ENCODE results near the gene EPS15. TPM values are rescaled to one million over a fixed set of nuclear protein-coding genes. Genes with fewer than 3 reads are reported as not detected.
"Not testable (repeated sequence)": the region's sequence is repeated elsewhere in the genome, so short reads cannot be mapped to it uniquely, and the experiment has no call there.

EPS15 gene
- 50.1 and 54.1 TPM in 2 replicates for total RNA-seq

DNA sequence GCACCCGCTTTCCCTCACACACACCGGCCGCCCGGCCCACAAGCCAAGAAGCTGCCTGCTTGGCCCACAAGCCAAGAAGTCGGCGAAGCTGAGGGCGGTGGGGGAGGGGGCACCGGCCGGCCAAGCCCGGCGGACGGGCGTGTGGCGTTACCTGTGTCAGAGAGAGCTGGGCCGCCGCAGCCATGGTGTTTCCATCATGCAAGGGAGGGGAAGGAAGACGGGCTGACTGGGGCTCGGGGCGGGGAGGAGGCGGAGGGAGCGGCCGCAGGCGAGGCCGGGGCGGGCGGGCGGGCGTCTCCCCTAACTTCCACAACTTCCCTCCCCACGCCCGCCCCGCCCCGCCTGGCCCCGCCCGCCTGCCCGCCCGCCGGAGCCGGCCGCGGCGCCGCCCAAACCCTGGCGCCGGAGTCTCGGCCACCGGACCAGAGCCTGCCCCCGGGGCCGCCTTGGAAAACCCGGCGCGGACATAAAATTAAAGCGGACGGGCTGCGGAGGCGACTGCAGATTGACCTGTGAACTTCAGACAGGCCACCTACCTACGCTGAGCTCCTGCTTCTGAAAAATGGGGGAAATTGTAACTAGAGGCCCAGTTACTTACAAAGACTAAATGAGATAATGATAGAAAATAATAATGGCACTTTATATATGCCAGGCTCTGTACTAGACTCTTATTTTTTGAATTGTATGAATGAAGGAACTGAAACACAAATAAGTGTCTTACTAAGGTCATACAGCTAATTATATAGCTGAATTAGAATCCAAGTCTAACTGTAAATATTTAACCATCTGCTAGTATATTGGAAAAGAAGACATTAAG lies at the start of gene EPS15:
Gene EPS15 (minus strand): TSS at position 219 of the 817 bp plus-strand sequence. CDS start 35 bp downstream, at position 184.
- intact Hi-C loops (cut with micrococcal nuclease) = loop anchor here (1.0 to 10.0 kb wide), 4 partner anchors 14 to 554 kb away; partner anchors contain the start of genes FAF1 and OSBPL9
- peaks cover 51% of the 10 kb centered on the region for H3K4me1 Mint-ChIP-seq (ENCODE audit: low read depth)
- H3K4me3 Mint-ChIP-seq (ENCODE audit: low read depth) = peak within 1 kb of the TSS; percentile 93
- H3K36me3 Mint-ChIP-seq (ENCODE audit: low read depth) = peaks cover 8% of the 10 kb centered on the region
- DNase-seq (ENCODE audit: low spot score) = peak; percentile 83
- no peaks in the 10 kb centered on the region for H3K27me3 Mint-ChIP-seq (ENCODE audit: low read depth)
- H3K27ac Mint-ChIP-seq = peak within 1 kb of the TSS; percentile 88
- H3K9me3 Mint-ChIP-seq = no peaks in the 10 kb centered on the region

DNA sequence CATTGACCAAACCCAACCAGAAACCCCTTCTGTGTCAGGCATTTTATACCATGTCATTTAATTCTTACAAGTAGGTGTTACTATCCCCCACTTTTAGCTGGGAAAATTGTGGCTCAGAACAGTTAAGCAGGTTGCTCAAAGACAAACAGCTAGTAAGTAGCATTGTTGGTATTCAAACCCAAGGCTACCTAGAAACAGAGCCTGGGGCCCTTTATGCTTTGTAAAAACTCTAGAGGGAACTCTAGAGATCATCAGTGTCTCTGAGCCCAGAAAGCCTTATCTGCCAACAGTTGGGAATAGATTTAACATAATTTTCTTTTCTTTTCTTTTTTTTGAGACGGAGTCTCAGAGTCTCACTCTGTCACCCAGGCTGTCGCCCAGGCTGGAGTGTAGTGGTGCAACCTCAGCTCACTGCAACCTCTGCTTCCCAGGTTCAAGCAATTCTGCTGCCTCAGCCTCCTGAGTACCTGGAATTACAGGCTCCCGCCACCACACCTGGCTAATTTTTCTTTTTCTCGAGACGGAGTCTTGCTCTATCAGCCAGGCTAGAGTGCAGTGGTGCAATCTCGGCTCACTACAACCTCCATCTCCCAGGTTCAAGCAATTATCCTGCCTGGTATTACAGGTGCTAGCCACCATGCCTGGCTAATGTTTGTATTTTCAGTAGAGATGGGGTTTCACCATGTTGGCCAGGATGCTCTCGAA lies 49.3 kb upstream of the EPS15 start:
- H3K27me3 Mint-ChIP-seq (ENCODE audit: low read depth) = no peaks in the 10 kb centered on the region
- H3K9me3 Mint-ChIP-seq = no peaks in the 10 kb centered on the region
- H3K4me1 Mint-ChIP-seq (ENCODE audit: low read depth) = peaks cover 43% of the 10 kb centered on the region
- no peak for DNase-seq (ENCODE audit: low spot score)
- intact Hi-C loops (cut with micrococcal nuclease) = loop anchor here (5.0 kb wide), 2 partner anchors 46 to 49 kb away; partner anchors contain the start of gene OSBPL9
- no peak overlapping the region for H3K27ac Mint-ChIP-seq
- H3K4me3 Mint-ChIP-seq (ENCODE audit: low read depth) = no peak overlapping the region
- no peaks in the 10 kb centered on the region for H3K36me3 Mint-ChIP-seq (ENCODE audit: low read depth)

DNA sequence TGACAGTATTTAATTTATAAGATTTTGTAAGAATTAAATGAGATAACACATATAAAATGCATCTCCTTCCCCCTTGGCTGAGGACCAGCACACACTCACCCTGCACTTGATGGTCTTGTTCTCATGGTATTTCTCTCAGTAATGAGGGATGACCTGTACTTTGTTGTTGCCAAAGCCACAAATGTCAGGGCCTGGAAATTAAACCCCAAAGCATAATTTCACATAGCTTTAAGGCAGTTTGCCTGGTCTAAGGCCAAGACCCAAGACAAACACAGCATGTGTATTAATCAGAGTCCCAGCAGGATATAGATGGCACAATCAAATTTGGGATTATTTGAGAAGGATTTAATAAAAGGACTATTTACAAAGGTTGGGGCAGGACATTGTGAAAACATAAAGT lies 48.6 kb upstream of the EPS15 start:
- Mint-ChIP-seq H3K4me3 (ENCODE audit: low read depth) (no peak overlapping the region), H3K9me3 (no peaks in the 10 kb centered on the region), H3K36me3 (ENCODE audit: low read depth) (no peaks in the 10 kb centered on the region), H3K27me3 (ENCODE audit: low read depth) (no peaks in the 10 kb centered on the region), H3K27ac (no peak overlapping the region), H3K4me1 (ENCODE audit: low read depth) (peaks cover 43% of the 10 kb centered on the region)
- DNase-seq (ENCODE audit: low spot score) = no peak
- intact Hi-C loops (cut with micrococcal nuclease) = loop anchor here (5.0 kb wide), 2 partner anchors 45 to 50 kb away; partner anchors contain the start of gene OSBPL9

DNA sequence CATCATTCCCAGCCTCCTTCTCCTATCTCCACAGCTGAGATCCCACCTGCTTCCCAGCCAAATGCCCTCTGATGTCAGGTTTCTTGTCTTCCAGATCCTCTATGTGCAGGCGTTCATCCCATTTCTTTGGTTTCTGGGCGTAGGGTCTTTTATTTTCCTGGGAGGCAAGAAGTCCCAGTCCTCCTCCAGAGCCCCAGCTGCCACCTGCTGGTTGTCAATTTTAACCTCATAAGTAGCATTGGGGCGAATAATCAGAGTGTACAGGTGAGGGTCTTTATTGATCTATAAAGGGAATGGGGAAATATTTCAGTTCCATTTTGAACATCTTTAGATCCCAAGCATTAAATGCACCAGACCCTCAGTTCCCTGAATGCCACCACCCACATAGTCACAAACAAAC lies 47.2 kb upstream of the EPS15 start:
- intact Hi-C loops (cut with micrococcal nuclease) = loop anchor here (5.0 kb wide), 2 partner anchors 44 to 51 kb away; partner anchors contain the start of gene OSBPL9
- H3K4me3 Mint-ChIP-seq (ENCODE audit: low read depth) = no peak overlapping the region
- H3K27ac Mint-ChIP-seq = no peak overlapping the region
- no peaks in the 10 kb centered on the region for H3K36me3 Mint-ChIP-seq (ENCODE audit: low read depth)
- H3K27me3 Mint-ChIP-seq (ENCODE audit: low read depth) = no peaks in the 10 kb centered on the region
- H3K4me1 Mint-ChIP-seq (ENCODE audit: low read depth) = peaks cover 38% of the 10 kb centered on the region
- H3K9me3 Mint-ChIP-seq = no peaks in the 10 kb centered on the region
- no peak for DNase-seq (ENCODE audit: low spot score)

- H3K27ac Mint-ChIP-seq = no peak overlapping the region
Measured at GRCh38 chr1:51565009-51565408, 45.9 kb upstream of the EPS15 start.

GRCh38 chr1:51564124-51564523 lies 45.1 kb upstream of the EPS15 start:
- H3K27ac Mint-ChIP-seq = peak overlapping the region; percentile 20
- H3K27me3 Mint-ChIP-seq (ENCODE audit: low read depth) = no peaks in the 10 kb centered on the region

More at GRCh38 chr1:51565009-51565408, 45.9 kb upstream of the EPS15 start:
- intact Hi-C loops (cut with micrococcal nuclease) = loop anchor here (5.0 kb wide), 2 partner anchors 43 to 52 kb away; partner anchors contain the start of gene OSBPL9
- Mint-ChIP-seq H3K4me1 (ENCODE audit: low read depth) (peaks cover 26% of the 10 kb centered on the region), H3K9me3 (no peaks in the 10 kb centered on the region), H3K36me3 (ENCODE audit: low read depth) (no peaks in the 10 kb centered on the region), H3K4me3 (ENCODE audit: low read depth) (no peak overlapping the region), H3K27me3 (ENCODE audit: low read depth) (no peaks in the 10 kb centered on the region)
- DNase-seq (ENCODE audit: low spot score) = no peak

GRCh38 chr1:51561702-51562101 lies 42.6 kb upstream of the EPS15 start:
- intact Hi-C loops (cut with micrococcal nuclease) = no loop called here
- H3K36me3 Mint-ChIP-seq (ENCODE audit: low read depth) = no peaks in the 10 kb centered on the region
- H3K4me1 Mint-ChIP-seq (ENCODE audit: low read depth) = peaks cover 31% of the 10 kb centered on the region
- H3K27ac Mint-ChIP-seq = no peak overlapping the region
- no peak overlapping the region for H3K4me3 Mint-ChIP-seq (ENCODE audit: low read depth)
- no peaks in the 10 kb centered on the region for H3K9me3 Mint-ChIP-seq
- H3K27me3 Mint-ChIP-seq (ENCODE audit: low read depth) = peaks cover 2% of the 10 kb centered on the region
- DNase-seq (ENCODE audit: low spot score) = no peak

More at GRCh38 chr1:51564124-51564523, 45.1 kb upstream of the EPS15 start:
- no peak for DNase-seq (ENCODE audit: low spot score)
- H3K36me3 Mint-ChIP-seq (ENCODE audit: low read depth) = no peaks in the 10 kb centered on the region
- H3K9me3 Mint-ChIP-seq = no peaks in the 10 kb centered on the region
- peaks cover 22% of the 10 kb centered on the region for H3K4me1 Mint-ChIP-seq (ENCODE audit: low read depth)
- intact Hi-C loops (cut with micrococcal nuclease) = no loop called here
- no peak overlapping the region for H3K4me3 Mint-ChIP-seq (ENCODE audit: low read depth)

GRCh38 chr1:51560895-51561294 lies 41.8 kb upstream of the EPS15 start:
- intact Hi-C loops (cut with micrococcal nuclease); H3K27me3 Mint-ChIP-seq (ENCODE audit: low read depth); DNase-seq (ENCODE audit: low spot score); H3K9me3 Mint-ChIP-seq; H3K27ac Mint-ChIP-seq; H3K36me3 Mint-ChIP-seq (ENCODE audit: low read depth); H3K4me3 Mint-ChIP-seq (ENCODE audit: low read depth): not testable (repeated sequence)
- H3K4me1 Mint-ChIP-seq (ENCODE audit: low read depth) = peaks cover 31% of the 10 kb centered on the region

DNA sequence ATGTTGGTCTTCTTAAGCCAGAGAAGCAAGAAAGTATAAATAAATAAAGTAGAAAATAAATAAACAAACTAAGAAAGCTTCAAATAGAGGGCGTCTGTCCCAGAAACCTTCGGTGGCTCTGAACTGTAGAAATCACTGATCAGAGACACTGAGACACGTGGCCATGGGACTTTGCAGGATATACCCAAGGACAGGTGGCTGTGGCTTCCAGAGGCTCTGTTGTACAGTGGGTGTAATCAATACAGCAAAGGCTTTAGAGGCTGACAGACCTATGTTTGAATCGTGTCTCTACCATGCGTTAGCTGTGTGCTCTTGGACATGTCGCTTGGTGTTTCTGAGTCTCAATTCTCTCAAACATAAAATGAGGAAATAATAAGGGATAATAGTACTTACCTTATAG lies 41.0 kb upstream of the EPS15 start:
- H3K27ac Mint-ChIP-seq = no peak overlapping the region
- peaks cover 31% of the 10 kb centered on the region for H3K4me1 Mint-ChIP-seq (ENCODE audit: low read depth)
- H3K4me3 Mint-ChIP-seq (ENCODE audit: low read depth) = no peak overlapping the region
- intact Hi-C loops (cut with micrococcal nuclease) = no loop called here
- no peaks in the 10 kb centered on the region for H3K9me3 Mint-ChIP-seq
- no peak for DNase-seq (ENCODE audit: low spot score)
- no peaks in the 10 kb centered on the region for H3K36me3 Mint-ChIP-seq (ENCODE audit: low read depth)
- H3K27me3 Mint-ChIP-seq (ENCODE audit: low read depth) = peaks cover 2% of the 10 kb centered on the region

- H3K4me1 Mint-ChIP-seq (ENCODE audit: low read depth) = peaks cover 31% of the 10 kb centered on the region
- peaks cover 2% of the 10 kb centered on the region for H3K27me3 Mint-ChIP-seq (ENCODE audit: low read depth)
- no peaks in the 10 kb centered on the region for H3K9me3 Mint-ChIP-seq
- intact Hi-C loops (cut with micrococcal nuclease) = no loop called here
- H3K36me3 Mint-ChIP-seq (ENCODE audit: low read depth) = no peaks in the 10 kb centered on the region
- no peak for DNase-seq (ENCODE audit: low spot score)
- no peak overlapping the region for H3K27ac Mint-ChIP-seq
- no peak overlapping the region for H3K4me3 Mint-ChIP-seq (ENCODE audit: low read depth)
Measured at GRCh38 chr1:51559501-51559900, 40.4 kb upstream of the EPS15 start.

GRCh38 chr1:51559064-51559500 lies 40.0 kb upstream of the EPS15 start:
- Mint-ChIP-seq H3K27me3 (ENCODE audit: low read depth) (peaks cover 2% of the 10 kb centered on the region), H3K27ac (peak overlapping the region; percentile 83), H3K4me1 (ENCODE audit: low read depth) (peaks cover 29% of the 10 kb centered on the region), H3K36me3 (ENCODE audit: low read depth) (no peaks in the 10 kb centered on the region), H3K9me3 (no peaks in the 10 kb centered on the region), H3K4me3 (ENCODE audit: low read depth) (no peak overlapping the region)
- intact Hi-C loops (cut with micrococcal nuclease) = no loop called here
- no peak for DNase-seq (ENCODE audit: low spot score)

- peak overlapping the region; percentile 83 for H3K27ac Mint-ChIP-seq
- no peak for DNase-seq (ENCODE audit: low spot score)
- peaks cover 23% of the 10 kb centered on the region for H3K4me1 Mint-ChIP-seq (ENCODE audit: low read depth)
- no peaks in the 10 kb centered on the region for H3K9me3 Mint-ChIP-seq
- intact Hi-C loops (cut with micrococcal nuclease) = loop anchor here (1.0 kb wide), 1 partner anchor 17 kb away; no protein-coding TSS in a partner anchor
- no peaks in the 10 kb centered on the region for H3K36me3 Mint-ChIP-seq (ENCODE audit: low read depth)
- no peak overlapping the region for H3K4me3 Mint-ChIP-seq (ENCODE audit: low read depth)
- peaks cover 2% of the 10 kb centered on the region for H3K27me3 Mint-ChIP-seq (ENCODE audit: low read depth)
Measured at GRCh38 chr1:51558375-51558924, 39.4 kb upstream of the EPS15 start.
